Stimulated activated memory B cell treated with anti-CD40 and anti-IgM and Interleukin-4, amounts not matched to agents 10 μg/mL and 1 μg/mL and 100 μg/mL, for 72 hours (primary cell): ENCODE data around the gene FBXL22.

Source experiments
- ATAC-seq: fragments of 150-1000 bp; cut with Tn5 transposase; 2 replicates; pipeline ENCODE4 v1.10.0; 2021
- H3K27ac Mint-ChIP-seq: one replicate; pipeline ENCODE4 v1.8.0; 2022; ENCODE audit warnings: mild to moderate bottlenecking, mixed read lengths
- H3K27me3 Mint-ChIP-seq: one replicate; pipeline ENCODE4 v1.8.0; 2022; ENCODE audit warnings: mixed read lengths
- H3K36me3 Mint-ChIP-seq: one replicate; pipeline ENCODE4 v1.8.0; 2022; ENCODE audit warnings: mixed read lengths
- H3K4me1 Mint-ChIP-seq: one replicate; pipeline ENCODE4 v1.8.0; 2022; ENCODE audit warnings: mixed read lengths
- H3K4me3 Mint-ChIP-seq: one replicate; pipeline ENCODE4 v1.8.0; 2022; ENCODE audit warnings: mild to moderate bottlenecking, moderate library complexity, mixed read lengths
- H3K9me3 Mint-ChIP-seq: one replicate; pipeline ENCODE4 v1.8.0; 2022; ENCODE audit warnings: mixed read lengths

FBXL22 gene

DNA sequence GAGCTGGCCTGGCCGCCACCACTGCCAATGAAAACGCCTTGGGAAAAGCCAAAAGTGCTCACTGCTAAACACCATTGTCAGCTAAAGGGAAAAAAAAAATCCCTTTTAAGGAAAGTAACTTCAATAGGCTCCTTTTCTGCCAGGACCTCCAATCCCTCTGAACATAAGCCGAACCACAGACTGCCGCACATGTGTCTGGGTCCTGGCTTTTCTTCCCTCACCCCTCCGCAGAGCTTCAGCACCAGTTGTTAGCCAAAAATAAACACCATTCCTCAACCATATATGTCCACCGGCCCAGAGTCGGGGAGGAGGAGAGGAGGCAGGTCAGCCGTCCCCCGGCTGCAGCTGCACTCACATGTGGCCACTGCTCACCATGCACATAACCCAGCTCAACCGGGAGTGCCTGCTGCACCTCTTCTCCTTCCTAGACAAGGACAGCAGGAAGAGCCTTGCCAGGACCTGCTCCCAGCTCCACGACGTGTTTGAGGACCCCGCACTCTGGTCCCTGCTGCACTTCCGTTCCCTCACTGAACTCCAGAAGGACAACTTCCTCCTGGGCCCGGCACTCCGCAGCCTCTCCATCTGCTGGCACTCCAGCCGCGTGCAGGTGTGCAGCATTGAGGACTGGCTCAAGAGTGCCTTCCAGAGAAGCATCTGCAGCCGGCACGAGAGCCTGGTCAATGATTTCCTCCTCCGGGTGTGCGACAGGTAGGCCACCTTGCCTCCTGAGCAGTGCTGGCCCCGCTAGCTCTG lies at the start of gene FBXL22:
Gene FBXL22 (plus strand): TSS at position 350 of the 753 bp plus-strand sequence. CDS start 6 bp downstream, at position 356.
- no peak for ATAC-seq
- H3K27me3 Mint-ChIP-seq: no peaks in the 10 kb centered on the region
- peaks cover 22% of the 10 kb centered on the region for H3K36me3 Mint-ChIP-seq
- peak within 1 kb of the TSS; percentile 37 for H3K4me3 Mint-ChIP-seq
- H3K27ac Mint-ChIP-seq: peak within 1 kb of the TSS; percentile 82
- no peaks in the 10 kb centered on the region for H3K9me3 Mint-ChIP-seq
- H3K4me1 Mint-ChIP-seq: peaks cover 76% of the 10 kb centered on the region

DNA sequence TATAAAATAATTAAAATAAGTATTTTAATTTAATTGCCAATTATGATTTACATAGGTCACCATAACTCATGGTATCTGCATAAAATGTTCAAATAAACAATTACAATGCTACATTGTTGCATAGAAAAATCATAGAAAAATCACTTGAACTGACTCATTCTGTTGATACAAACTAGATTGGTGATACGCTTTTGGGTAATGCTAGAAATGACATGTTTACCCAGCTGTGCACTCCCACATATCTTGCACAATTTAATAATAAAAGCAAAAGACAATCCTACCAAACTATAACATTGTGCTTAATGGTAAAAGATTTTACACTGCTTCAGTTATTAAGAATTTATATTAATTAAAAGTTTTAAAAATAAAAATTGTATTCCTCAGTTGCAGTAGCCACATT lies 45.8 kb upstream of the FBXL22 start:
- no peak overlapping the region for H3K27ac Mint-ChIP-seq
- H3K4me3 Mint-ChIP-seq: no peak overlapping the region
- no peak for ATAC-seq
- H3K27me3 Mint-ChIP-seq: no peaks in the 10 kb centered on the region
- H3K9me3 Mint-ChIP-seq: no peaks in the 10 kb centered on the region
- H3K4me1 Mint-ChIP-seq: peaks cover 32% of the 10 kb centered on the region
- peaks cover 26% of the 10 kb centered on the region for H3K36me3 Mint-ChIP-seq

- H3K36me3 Mint-ChIP-seq: peaks cover 31% of the 10 kb centered on the region
- no peak for ATAC-seq
- no peaks in the 10 kb centered on the region for H3K27me3 Mint-ChIP-seq
- no peaks in the 10 kb centered on the region for H3K9me3 Mint-ChIP-seq
- peaks cover 24% of the 10 kb centered on the region for H3K4me1 Mint-ChIP-seq
- H3K4me3 Mint-ChIP-seq: no peak overlapping the region
- peak overlapping the region; percentile 49 for H3K27ac Mint-ChIP-seq
Measured at GRCh38 chr15:63553388-63553791, 43.8 kb upstream of the FBXL22 start.

- peak overlapping the region; percentile 49 for H3K27ac Mint-ChIP-seq
Measured at GRCh38 chr15:63554337-63554927, 42.8 kb upstream of the FBXL22 start.

GRCh38 chr15:63555507-63555906 lies 41.7 kb upstream of the FBXL22 start:
- H3K9me3 Mint-ChIP-seq: no peaks in the 10 kb centered on the region
- peaks cover 22% of the 10 kb centered on the region for H3K4me1 Mint-ChIP-seq
- no peak for ATAC-seq
- peaks cover 40% of the 10 kb centered on the region for H3K36me3 Mint-ChIP-seq
- no peak overlapping the region for H3K27ac Mint-ChIP-seq
- no peaks in the 10 kb centered on the region for H3K27me3 Mint-ChIP-seq
- H3K4me3 Mint-ChIP-seq: no peak overlapping the region

More at GRCh38 chr15:63554337-63554927, 42.8 kb upstream of the FBXL22 start:
- H3K4me3 Mint-ChIP-seq: no peak overlapping the region
- no peak for ATAC-seq
- H3K27me3 Mint-ChIP-seq: no peaks in the 10 kb centered on the region
- H3K36me3 Mint-ChIP-seq: peaks cover 36% of the 10 kb centered on the region
- H3K4me1 Mint-ChIP-seq: peaks cover 24% of the 10 kb centered on the region
- no peaks in the 10 kb centered on the region for H3K9me3 Mint-ChIP-seq

- ATAC-seq: no peak
- Mint-ChIP-seq H3K4me3 (no peak overlapping the region), H3K27ac (no peak overlapping the region), H3K9me3 (no peaks in the 10 kb centered on the region), H3K36me3 (peaks cover 47% of the 10 kb centered on the region), H3K4me1 (peaks cover 29% of the 10 kb centered on the region), H3K27me3 (no peaks in the 10 kb centered on the region)
Measured at GRCh38 chr15:63556246-63556645, 40.9 kb upstream of the FBXL22 start.

DNA sequence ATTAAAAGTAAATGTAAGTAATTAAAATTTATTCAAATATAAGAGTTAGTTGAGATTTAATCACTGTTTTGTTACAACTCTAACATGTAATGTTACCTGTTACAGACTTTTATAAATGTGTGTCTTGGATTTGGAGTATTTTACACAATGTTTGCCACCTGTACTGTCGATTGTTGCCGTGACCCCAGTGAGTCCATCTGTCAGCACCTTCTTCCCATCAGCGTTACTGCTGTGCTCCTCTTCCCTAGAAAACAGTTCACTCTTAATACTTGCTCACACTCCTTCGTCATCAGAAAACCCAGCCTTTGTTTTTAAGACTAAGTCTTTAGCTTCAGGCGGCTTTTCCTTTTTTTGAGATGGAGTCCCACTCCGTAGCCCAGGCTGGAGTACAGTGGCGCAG lies 40.5 kb upstream of the FBXL22 start:
- no peak for ATAC-seq
- H3K4me1 Mint-ChIP-seq: peaks cover 33% of the 10 kb centered on the region
- H3K27ac Mint-ChIP-seq: no peak overlapping the region
- H3K4me3 Mint-ChIP-seq: no peak overlapping the region
- peaks cover 52% of the 10 kb centered on the region for H3K36me3 Mint-ChIP-seq
- H3K9me3 Mint-ChIP-seq: no peaks in the 10 kb centered on the region
- no peaks in the 10 kb centered on the region for H3K27me3 Mint-ChIP-seq

DNA sequence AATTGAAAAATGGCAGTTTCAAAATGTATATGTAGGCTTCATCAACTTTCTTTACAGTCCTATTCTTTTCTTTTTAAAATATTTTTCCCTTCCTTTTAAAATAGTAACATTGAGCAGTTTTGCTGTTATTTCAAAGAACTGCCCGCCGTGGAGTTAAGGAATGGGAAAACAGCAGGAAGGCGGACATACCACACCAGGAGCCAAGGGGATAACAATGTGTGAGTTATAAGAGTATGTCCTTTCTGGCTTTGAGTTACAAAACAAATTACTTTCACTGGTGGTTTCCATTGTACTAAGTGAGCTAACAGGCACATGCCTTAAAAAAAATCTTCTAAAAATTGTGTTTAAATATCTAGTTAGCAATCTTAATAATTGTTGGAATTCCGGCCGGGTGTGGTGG lies 37.4 kb upstream of the FBXL22 start:
- H3K4me1 Mint-ChIP-seq: peaks cover 33% of the 10 kb centered on the region
- no peaks in the 10 kb centered on the region for H3K27me3 Mint-ChIP-seq
- no peak for ATAC-seq
- peaks cover 61% of the 10 kb centered on the region for H3K36me3 Mint-ChIP-seq
- no peaks in the 10 kb centered on the region for H3K9me3 Mint-ChIP-seq
- peak overlapping the region; percentile 33 for H3K27ac Mint-ChIP-seq
- no peak overlapping the region for H3K4me3 Mint-ChIP-seq

GRCh38 chr15:63560741-63561448 lies 36.3 kb upstream of the FBXL22 start:
- peaks cover 37% of the 10 kb centered on the region for H3K4me1 Mint-ChIP-seq
- no peak overlapping the region for H3K4me3 Mint-ChIP-seq
- H3K27me3 Mint-ChIP-seq: no peaks in the 10 kb centered on the region
- H3K9me3 Mint-ChIP-seq: no peaks in the 10 kb centered on the region
- peaks cover 60% of the 10 kb centered on the region for H3K36me3 Mint-ChIP-seq
- peak; percentile 31 for ATAC-seq
- peak overlapping the region; percentile 33 for H3K27ac Mint-ChIP-seq

DNA sequence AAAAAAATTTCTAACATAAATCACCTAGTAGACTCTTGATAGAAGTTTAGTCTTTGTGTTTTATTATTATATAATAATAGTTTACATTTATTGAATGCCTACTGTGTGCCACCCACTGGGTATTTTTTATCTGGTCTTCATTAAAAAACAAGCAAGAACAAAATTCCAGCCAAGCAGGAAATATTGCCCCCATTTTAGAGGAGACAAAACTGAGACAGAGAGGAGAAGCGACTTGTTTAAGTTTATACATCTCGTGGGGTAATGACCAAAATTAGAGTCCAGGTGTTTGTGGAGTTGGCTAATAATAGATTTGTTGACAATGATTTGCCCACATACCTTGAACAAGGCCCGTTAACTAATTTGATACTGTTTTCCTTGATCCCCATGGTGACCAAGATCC lies 33.1 kb upstream of the FBXL22 start:
- no peak for ATAC-seq
- Mint-ChIP-seq H3K27ac (peak overlapping the region; percentile 64), H3K4me1 (peaks cover 36% of the 10 kb centered on the region), H3K4me3 (no peak overlapping the region), H3K36me3 (peaks cover 58% of the 10 kb centered on the region), H3K27me3 (no peaks in the 10 kb centered on the region), H3K9me3 (no peaks in the 10 kb centered on the region)

DNA sequence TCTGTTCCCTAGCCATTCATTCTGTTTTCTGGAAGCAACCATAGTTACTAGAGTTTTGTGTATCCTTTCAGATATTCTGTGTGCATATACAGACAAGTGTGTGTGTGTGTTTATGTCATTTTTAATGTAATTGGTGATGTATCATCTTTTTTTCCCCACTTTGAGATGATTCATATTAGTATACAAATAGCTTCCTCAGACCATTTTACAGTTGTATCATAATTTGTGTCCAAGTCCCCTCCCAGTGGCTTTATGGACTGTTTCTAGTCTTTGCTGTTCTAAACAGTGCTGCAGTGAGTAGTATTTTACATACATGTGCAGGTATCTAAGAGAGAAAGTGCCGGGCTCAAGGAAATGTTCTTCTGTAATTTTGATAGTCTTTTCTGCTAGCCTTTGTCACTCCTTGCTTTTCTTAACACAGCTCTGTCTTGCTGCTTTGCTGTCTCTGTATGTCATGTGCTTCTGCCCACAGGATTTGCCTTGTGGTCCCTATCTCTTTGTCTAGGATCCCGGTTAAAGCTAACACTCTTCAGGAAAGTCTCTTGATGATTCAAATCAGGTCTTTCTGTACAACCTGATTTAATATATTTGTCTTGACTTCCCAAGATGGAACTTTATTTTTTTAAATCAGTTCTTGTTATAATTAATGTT lies 31.5 kb upstream of the FBXL22 start:
- Mint-ChIP-seq H3K4me1 (peaks cover 32% of the 10 kb centered on the region), H3K27me3 (no peaks in the 10 kb centered on the region), H3K4me3 (no peak overlapping the region), H3K27ac (peak overlapping the region; percentile 64), H3K9me3 (no peaks in the 10 kb centered on the region), H3K36me3 (peaks cover 54% of the 10 kb centered on the region)
- ATAC-seq: no peak

DNA sequence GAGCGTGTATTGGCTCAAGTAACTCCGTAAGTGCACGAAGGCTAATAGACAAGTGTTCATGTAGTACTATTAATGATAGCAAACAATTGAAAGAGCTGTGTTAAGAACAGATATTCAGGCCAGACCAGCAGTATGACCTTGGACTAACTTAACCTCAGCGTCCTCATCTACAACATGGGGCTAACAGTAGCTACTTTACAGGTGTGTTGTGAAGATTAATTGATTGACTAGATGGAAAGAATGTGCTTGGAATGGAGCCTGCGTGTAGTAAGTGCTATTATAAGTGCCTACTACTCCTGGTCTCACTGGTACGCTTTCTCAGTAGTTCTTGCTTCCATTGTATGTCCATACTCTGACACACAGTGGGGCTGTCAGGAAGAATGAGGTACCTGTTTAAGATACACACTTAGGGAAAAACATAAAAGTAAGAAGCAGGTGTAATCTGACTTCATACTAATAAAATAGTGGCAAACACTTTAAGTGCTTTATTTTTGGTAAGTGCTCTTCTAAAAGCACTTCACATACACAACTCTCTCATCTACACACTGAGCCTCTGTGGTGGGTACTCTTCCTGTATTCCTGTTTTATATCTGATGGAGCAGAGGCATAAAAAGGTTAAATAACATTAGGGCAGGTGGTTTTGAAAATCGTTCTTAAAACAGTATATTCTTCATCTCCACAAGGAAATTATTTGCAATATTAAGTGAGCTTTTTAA lies 24.3 kb upstream of the FBXL22 start:
- peak overlapping the region; percentile 26 for H3K27ac Mint-ChIP-seq
- H3K27me3 Mint-ChIP-seq: no peaks in the 10 kb centered on the region
- H3K4me3 Mint-ChIP-seq: no peak overlapping the region
- no peaks in the 10 kb centered on the region for H3K9me3 Mint-ChIP-seq
- peaks cover 47% of the 10 kb centered on the region for H3K36me3 Mint-ChIP-seq
- no peaks in the 10 kb centered on the region for H3K4me1 Mint-ChIP-seq
- ATAC-seq: no peak

DNA sequence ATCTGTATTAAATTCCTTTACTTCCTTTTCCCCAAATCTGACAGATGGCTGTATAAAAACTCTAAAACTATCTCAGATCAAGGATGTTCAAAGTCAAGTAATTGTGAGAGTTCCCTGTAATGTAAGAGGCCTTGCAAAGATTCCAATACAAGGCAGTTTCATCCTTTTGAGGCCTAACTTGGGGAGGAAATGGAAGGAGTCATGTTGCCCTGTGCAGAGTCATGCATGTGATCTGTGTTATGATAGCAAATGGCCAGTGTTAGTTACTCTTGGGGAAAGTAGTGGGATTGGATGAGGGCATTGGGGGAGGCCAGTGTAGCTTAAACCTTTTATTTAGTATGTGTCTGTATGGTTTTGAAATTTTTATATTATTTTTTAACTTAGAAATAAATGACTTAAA lies 23.7 kb upstream of the FBXL22 start:
- Mint-ChIP-seq H3K27ac (peak overlapping the region; percentile 26), H3K4me1 (no peaks in the 10 kb centered on the region), H3K27me3 (no peaks in the 10 kb centered on the region), H3K36me3 (peaks cover 41% of the 10 kb centered on the region), H3K9me3 (no peaks in the 10 kb centered on the region), H3K4me3 (no peak overlapping the region)
- ATAC-seq: no peak

DNA sequence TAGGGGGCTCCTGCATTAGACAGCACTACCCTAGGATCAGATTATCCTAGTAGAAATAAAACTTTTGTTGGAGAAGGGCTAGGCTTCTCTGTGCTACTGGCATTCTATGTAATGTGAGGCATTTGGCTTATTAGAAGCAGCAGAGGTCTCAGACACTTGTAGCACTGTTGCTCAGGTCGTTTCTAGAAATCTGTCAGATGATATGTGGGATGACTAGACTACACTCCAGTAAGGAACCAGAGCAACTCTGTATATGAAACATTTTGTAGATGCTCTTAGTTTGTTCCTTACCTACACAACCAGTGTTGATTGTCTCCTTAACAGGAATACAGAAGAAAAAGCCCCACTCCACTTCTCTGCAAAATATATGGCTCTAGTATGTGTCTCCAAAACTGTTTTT lies 21.9 kb upstream of the FBXL22 start:
- peaks cover 6% of the 10 kb centered on the region for H3K4me1 Mint-ChIP-seq
- no peak for ATAC-seq
- no peaks in the 10 kb centered on the region for H3K9me3 Mint-ChIP-seq
- H3K27me3 Mint-ChIP-seq: no peaks in the 10 kb centered on the region
- H3K4me3 Mint-ChIP-seq: no peak overlapping the region
- no peak overlapping the region for H3K27ac Mint-ChIP-seq
- peaks cover 36% of the 10 kb centered on the region for H3K36me3 Mint-ChIP-seq

DNA sequence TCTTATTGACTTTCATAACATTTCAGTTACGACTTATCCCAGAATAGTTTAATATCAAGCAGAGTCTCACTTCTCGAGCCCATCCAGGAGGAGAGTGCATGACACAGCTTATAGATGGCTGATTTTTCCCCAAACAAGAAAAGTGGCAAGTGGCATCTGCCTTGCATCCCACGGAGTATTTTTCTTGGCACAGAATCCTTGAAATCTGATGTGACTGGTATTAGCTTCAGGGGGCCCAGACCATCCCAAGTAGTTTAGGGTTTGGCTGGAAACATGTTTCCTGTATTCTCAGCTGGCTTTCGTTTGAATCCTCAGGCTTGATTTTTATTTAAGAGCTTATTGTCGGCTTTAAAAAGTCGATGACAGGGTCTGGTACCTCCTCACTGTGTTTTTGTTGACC lies 20.7 kb upstream of the FBXL22 start:
- Mint-ChIP-seq H3K9me3 (no peaks in the 10 kb centered on the region), H3K27me3 (no peaks in the 10 kb centered on the region), H3K27ac (peak overlapping the region; percentile 48), H3K36me3 (peaks cover 39% of the 10 kb centered on the region), H3K4me1 (peaks cover 13% of the 10 kb centered on the region), H3K4me3 (no peak overlapping the region)
- no peak for ATAC-seq
